Measurements from ENCODE around the gene POLR1G.
"Not testable (repeated sequence)": the region's sequence is repeated elsewhere in the genome, so short reads cannot be mapped to it uniquely, and the experiment has no call there.

POLR1G gene

GRCh38 chr19:45420356-45420755 is 13.9 kb downstream of the POLR1G start:
- DNase-seq (ENCODE audit: low read depth) = no peak

GRCh38 chr19:45420871-45421270 is 14.4 kb downstream of the POLR1G start:
- no peak for DNase-seq (ENCODE audit: low read depth)

GRCh38 chr19:45421947-45422498 is 15.6 kb downstream of the POLR1G start:
- DNase-seq (ENCODE audit: low read depth) = no peak

- no peak for DNase-seq (ENCODE audit: low read depth)
Observed at GRCh38 chr19:45423033-45423588, 16.7 kb downstream of the POLR1G start.

GRCh38 chr19:45423589-45424190 is 17.2 kb downstream of the POLR1G start, which contains the start of gene ERCC1:
TSS of gene ERCC1 (minus strand) at chr19:45423917. CDS start at chr19:45423374, 543 bp downstream.
- no peak for DNase-seq (ENCODE audit: low read depth)

- DNase-seq (ENCODE audit: low read depth) = peak; percentile 90
Observed at GRCh38 chr19:45424191-45425058, 18.0 kb downstream of the POLR1G start.

GRCh38 chr19:45428384-45429231 is 22.2 kb downstream of the POLR1G start:
- no peak for DNase-seq (ENCODE audit: low read depth)

GRCh38 chr19:45429896-45430295 is 23.5 kb downstream of the POLR1G start:
- not testable (repeated sequence) for DNase-seq (ENCODE audit: low read depth)

GRCh38 chr19:45431008-45431407 is 24.6 kb downstream of the POLR1G start:
- not testable (repeated sequence) for DNase-seq (ENCODE audit: low read depth)

GRCh38 chr19:45432543-45432942 is 26.1 kb downstream of the POLR1G start:
- not testable (repeated sequence) for DNase-seq (ENCODE audit: low read depth)

GRCh38 chr19:45437328-45437727 is 30.9 kb downstream of the POLR1G start:
- DNase-seq (ENCODE audit: low read depth) = no peak

GRCh38 chr19:45439190-45439568 is 32.7 kb downstream of the POLR1G start:
- no peak for DNase-seq (ENCODE audit: low read depth)

- no peak for DNase-seq (ENCODE audit: low read depth)
Observed at GRCh38 chr19:45439569-45440258, 33.3 kb downstream of the POLR1G start.

GRCh38 chr19:45440259-45440638 is 33.8 kb downstream of the POLR1G start:
- no peak for DNase-seq (ENCODE audit: low read depth)

GRCh38 chr19:45440873-45441654 is 34.6 kb downstream of the POLR1G start:
- DNase-seq (ENCODE audit: low read depth) = no peak

- DNase-seq (ENCODE audit: low read depth) = no peak
Observed at GRCh38 chr19:45442408-45442777, 35.9 kb downstream of the POLR1G start.

GRCh38 chr19:45442778-45443461 is 36.5 kb downstream of the POLR1G start:
- DNase-seq (ENCODE audit: low read depth) = no peak

GRCh38 chr19:45443462-45444317 is 37.2 kb downstream of the POLR1G start:
- DNase-seq (ENCODE audit: low read depth) = no peak

Measured in non-pigmented ciliary epithelial cell (primary cell).